GM19397 (cell line): ENCODE results near the gene CSAD.

Experiments
- ATAC-seq: cut with Tn5 transposase; IDR thresholded peaks from one replicate; pipeline ENCODE4 v1.9.1; 2021; ENCODE audit warnings: mild to moderate bottlenecking, moderate library complexity; ENCODE audit not compliant: unreplicated experiment

The CSAD gene

DNA sequence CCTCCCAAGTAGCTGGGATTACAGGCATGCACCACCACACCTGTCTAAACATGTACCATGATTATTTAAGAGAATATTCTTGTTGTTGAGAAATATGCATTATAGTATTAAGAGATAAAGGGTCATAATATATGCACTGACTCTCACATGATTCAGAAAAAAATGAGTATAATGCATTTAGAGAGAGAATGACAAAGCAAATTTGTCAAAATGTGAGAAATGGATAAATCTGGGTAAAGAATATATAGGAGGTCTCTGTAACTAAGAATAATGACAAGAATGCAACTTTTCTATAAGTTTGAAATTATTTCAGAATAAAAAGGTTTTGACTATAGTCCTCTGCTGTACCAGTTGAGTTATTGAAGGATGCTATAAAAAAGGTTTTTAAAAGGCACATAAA, 28.3 kb downstream of the CSAD start:
- no peak for ATAC-seq

- no peak for ATAC-seq
Measured at GRCh38 chr12:53151039-53151438, 29.7 kb downstream of the CSAD start.

DNA sequence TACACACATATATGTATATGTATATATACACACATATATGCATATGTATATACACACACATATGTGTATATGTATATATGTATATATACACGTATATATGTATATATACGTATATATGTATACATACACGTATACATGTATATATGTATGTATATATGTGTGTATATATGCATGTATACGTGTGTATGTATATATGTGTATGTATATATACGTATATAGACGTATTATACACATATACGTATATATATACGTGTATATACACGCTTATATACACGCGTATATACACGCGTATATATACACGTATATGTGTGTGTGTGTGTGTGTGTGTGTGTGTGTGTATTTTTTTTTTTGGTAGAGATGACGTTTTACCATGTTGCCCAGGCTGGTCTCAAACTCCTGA, 33.1 kb downstream of the CSAD start:
- ATAC-seq, result no peak

DNA sequence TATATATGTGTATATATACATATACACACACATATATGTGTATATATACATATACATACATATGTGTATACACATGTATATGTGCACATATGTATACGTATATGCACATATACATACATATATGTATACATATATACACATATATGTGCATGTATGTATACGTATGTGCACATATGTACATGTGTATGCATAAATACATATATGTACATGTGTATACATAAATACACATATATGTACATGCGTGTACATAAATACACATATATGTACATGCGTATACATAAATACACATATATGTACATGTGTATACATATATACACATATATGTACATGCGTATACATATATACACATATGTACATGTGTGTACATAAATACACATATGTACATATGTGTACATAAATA, 33.5 kb downstream of the CSAD start:
- no peak for ATAC-seq

- no peak for ATAC-seq
Measured at GRCh38 chr12:53145383-53146260, 35.1 kb downstream of the CSAD start.

DNA sequence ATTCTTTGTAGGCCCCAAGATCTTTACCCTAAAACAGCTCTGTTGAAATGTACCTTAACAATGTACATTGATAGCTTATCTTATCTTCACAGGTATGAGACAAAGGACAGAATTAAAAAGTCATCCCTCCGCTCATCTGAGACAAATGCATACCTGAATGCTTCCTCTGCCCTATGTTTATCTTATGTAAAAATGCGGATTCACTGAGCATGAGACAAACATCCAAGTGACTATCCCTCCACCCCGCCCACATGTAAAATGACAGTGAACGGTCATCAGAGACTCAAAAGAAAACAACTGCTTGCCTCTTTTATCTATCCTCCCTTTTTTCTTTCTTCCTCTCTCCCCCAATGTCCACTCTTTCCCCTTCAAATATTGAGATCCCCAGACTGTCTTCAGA, 37.4 kb downstream of the CSAD start:
- no peak for ATAC-seq

- ATAC-seq, result no peak
Measured at GRCh38 chr12:53133722-53134121, 47.0 kb downstream of the CSAD start.

- ATAC-seq, result no peak
Measured at GRCh38 chr12:53131844-53132243, 48.9 kb downstream of the CSAD start.

- no peak for ATAC-seq
Measured at GRCh38 chr12:53128780-53129569, 51.8 kb downstream of the CSAD start.

DNA sequence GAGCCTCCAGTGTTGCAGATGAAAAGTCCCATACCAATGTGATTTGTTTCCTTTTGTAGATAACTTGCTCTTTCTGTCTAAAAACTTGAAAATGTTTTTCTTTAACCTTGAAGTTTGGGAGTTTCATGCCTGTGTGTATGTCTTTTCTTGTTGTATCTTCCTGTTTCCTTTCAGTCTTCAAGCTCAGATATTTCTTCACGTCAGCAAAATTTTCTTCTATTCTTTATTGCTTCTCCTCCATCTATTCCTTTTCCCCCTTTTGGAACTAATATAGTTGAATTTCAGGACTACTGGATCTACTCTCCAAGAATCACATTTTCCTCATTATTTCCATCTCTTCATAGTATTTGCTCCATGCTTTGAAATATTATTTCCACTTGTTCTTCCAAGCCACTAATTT, 53.6 kb downstream of the CSAD start:
- no peak for ATAC-seq

DNA sequence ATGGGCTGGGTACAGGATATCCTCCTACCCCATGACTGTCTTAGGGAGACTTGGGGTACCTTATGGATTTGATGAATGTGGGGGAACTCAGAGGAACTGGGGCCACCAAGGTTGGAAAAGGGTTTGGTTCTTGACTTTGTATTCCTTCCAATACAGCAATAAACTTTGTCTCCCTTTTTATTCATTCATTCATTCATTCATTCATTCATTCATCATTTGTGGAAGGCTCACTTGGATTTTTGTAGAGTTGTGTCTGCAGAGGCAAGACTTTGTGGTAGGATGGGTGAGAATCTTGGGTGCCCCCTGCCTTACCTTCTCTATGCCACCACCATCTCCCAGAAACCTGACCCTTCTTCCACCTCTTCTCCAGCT, 56.4 kb downstream of the CSAD start:
- ATAC-seq, result no peak

DNA sequence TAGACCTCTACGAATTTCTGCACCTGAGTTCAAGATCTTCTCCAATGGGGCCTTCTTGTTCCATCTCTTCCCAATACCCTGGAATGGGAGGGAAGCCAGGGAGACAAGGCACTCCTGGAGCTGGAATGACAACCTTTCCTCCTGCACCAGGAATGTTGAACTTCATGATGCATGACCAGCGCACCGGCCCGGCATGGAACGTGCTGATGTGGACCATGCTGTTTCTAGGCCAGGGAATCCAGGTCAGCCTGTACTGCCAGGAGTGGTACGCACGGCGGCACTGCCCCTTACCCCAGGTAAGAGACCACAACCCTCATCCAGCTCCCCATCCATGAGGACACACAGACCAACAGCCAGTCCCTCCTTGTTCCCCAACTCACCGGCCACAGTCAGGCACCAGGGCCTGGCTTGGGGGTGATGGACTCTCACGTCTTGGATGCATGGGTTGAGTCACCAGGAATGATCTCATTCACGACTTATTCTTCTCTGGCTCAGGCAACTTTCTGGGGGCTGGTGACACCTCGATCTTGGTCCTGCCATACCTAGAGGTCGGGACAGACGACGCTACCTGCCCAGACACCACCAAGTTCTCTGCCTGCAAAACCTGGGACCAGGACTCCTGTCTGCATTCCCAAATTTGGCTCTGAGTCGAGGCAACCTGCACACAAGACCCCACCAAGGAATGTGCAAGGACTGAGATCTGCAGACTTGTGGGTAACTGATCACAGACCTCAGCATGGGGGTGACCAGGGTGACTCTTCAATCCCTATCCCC, 57.0 kb downstream of the CSAD start:
- ATAC-seq, result no peak

DNA sequence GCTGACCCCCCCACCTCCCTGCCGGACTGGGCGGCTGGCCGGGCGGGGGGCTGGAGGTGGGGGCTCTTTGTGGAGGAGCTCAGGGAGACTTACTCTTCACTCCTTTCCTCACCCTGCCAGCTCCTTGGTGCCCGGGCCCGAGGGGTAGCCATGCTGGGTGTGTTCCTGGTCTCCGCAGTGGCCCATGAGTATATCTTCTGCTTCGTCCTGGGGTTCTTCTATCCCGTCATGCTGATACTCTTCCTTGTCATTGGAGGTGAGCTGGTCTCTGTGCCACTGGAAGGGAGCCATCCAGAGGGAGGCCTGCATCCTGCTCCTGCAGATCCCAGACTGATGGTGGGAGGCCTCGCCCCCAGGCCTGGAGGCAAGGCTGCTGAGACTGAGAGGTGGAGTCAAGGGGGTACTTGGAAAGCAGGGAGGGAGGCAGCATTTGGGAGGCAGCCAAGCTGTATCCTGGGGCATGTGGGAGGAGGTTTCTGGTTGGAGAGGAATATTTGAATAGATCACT, 57.7 kb downstream of the CSAD start:
- ATAC-seq, result no peak

DNA sequence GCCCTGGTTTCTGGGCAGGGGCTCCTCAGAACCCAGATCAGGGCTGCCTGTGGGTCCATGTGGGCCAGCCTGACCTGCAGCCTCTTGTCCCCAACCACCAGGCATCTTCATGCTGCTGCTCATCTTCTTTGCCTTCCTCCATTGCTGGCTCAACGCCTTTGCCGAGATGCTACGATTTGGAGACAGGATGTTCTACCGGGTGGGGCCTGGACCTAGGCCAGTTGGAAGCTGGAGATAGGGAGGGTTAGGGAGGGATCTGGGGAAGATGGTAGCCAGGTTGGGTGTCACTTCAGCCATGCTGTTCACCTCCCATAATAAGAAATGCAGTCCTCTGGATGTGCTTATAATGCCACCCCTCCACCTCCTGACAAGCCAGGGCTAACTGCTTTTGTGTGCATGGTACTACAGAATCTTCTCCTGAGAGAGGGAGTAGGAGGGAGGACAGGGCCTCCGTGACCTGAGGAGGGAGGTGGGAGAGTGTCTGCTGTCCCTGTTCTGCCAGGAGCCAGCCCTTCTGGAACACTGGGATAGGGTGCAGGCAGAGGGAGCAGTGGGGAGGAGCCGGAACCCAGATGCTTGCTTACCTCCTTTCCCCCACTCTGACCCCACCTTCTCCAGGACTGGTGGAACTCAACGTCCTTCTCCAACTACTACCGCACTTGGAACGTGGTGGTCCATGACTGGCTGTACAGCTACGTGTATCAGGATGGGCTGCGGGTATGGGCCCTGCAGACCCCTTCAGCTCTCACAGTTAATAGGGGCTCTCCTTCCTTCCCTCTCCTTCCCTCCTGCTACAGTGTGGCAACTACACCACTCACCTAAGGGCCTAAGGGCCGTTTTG, 59.8 kb downstream of the CSAD start:
- ATAC-seq, result no peak

DNA sequence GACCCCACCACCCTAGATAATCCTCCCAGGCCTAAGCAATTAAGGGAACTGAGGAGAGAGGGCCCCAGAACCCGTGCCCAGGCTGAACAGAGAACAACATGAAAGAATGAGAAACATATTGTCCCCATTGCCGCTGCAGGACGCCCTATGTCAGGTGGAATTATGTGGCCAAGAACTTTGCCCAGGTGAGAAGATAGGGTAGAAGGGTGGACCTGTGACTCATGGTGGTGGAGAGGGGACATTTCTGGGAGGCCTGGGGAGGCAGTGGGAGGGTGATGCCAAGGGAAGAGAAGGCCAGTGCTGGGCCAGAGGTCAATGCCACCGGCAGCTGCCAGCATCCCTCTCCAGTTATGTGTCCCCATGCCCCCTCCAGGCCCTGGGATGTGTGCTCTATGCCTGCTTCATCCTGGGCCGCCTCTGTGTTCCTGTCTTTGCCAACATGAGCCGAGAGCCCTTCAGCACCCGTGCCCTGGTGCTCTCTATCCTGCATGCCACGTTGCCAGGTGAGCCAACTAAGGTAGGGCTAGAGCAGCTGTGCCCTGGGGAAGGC, 61.9 kb downstream of the CSAD start:
- no peak for ATAC-seq

DNA sequence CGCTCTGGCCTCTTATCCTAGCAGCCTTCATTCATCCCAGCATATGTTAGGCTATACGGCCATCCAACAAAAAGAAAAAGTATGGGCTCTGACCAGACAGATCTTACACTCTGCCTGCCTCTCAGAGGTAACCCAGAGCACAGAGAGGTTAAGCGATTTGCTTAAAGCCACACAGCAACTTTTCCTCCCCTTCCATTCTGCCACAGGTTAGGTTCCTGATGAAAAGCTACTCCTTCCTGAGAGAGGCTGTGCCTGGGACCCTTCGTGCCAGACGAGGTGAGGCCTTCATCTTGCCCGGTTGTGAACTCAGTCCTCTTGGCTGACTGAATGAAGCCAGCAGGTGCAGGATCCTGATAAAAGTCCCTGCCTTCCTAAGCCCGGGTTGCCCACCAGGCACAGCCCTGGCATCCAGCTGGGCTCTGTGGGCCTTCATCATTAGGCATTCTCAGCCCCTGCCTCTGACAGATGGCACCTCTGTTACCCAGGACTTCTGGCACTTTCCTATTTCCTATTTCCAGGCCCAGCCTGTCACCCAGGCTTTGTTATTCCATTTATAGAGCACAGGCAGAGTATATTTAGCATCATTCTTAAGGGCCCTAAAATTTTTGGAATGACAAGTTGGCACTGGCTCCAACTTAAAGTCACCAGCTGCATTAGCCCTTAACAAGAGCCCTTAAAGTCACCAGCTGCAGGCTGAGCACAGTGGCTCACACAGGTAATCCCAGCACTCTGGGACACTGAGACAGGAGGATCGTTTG, 64.7 kb downstream of the CSAD start:
- ATAC-seq, result no peak

DNA sequence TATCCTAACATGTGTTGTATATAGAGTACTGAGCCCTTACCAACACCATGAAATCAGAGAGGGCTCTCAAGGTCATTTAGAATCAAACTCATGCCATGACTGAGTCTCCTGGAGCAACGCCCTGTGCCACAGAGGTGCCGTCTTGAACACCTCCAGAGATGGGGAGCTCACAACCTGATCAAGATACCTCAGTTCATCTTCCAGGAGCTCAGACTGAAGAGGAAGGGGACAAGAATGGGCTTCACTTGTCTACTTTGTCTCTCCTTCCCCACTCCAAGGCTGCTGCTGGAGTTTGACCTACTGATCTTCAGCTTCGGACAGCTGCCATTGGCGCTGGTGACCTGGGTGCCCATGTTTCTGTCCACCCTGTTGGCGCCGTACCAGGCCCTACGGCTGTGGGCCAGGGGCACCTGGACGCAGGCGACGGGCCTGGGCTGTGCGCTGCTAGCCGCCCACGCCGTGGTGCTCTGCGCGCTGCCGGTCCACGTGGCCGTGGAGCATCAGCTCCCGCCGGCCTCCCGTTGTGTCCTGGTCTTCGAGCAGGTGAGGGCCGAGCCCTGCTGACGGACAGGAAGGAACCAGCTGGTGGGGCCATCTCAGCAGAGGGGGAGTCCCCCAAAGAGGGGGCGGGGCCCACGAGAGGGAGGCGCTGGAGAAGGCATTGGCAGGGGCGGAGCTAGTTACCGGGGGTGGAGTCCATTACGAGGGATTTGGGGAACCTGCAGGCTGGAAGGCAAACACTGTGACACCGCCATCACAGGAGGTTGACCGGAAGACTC, 65.4 kb downstream of the CSAD start:
- ATAC-seq, result no peak

DNA sequence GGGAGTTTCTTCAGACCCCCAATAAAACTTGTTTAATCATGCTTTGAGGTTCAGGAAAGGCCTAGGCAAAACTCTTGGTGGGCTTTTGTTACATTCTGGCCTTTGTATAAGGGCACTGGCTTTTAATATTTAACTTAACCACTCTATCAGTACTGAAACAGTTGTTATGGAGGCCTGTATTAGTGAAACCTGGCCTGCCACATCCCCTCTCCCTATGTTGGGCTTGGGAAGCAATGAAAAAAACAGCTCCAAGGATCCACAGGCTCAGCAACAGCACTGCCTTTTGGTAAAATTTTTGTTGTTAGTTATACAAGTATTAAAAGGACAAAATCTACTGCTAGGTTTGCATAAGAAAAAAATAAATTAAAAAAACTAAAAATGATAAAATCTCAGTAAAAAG, 66.8 kb downstream of the CSAD start:
- no peak for ATAC-seq
